OCI-LY3 (cell line): ENCODE measurements around the gene SYCN.

Source experiments
- H2AFZ ChIP-seq: fragments of 200-600, 300-600 bp; shearing (Covaris generic); 2 replicates; pipeline ENCODE4 v1.6.0; 2014; ENCODE audit warnings: antibody characterized with exemption, low read depth, low read length
- H3K27ac ChIP-seq: fragments of 200-600, 300-600 bp; sonication (generic); 2 replicates; pipeline ENCODE4 v1.5.1; 2014; ENCODE audit warnings: mild to moderate bottlenecking, low read length, moderate library complexity, mixed read lengths
- H3K27me3 ChIP-seq: fragments of 200-600, 300-600 bp; sonication (generic); 2 replicates; pipeline ENCODE4 v1.6.1; 2014; ENCODE audit warnings: low read depth, low read length, mixed read lengths
- H3K36me3 ChIP-seq: fragments of 200-600, 300-600 bp; sonication (generic); replicated peaks from 2 replicates; pipeline ENCODE3; 2014; ENCODE audit warnings: low read depth, low read length, mixed read lengths
- H3K4me1 ChIP-seq: fragments of 300-600, 200-600 bp; sonication (generic); 2 replicates; pipeline ENCODE4 v1.6.1; 2014; ENCODE audit warnings: low read length, mixed read lengths
- H3K4me2 ChIP-seq: fragments of 200-600, 300-600 bp; sonication (generic); 2 replicates; pipeline ENCODE4 v1.6.1; 2014; ENCODE audit warnings: low read length, mixed read lengths
- H3K4me3 ChIP-seq: fragments of 300-600, 200-600 bp; sonication (generic); 2 replicates; pipeline ENCODE4 v1.5.1; 2014; ENCODE audit warnings: antibody characterized with exemption, mild to moderate bottlenecking, low read length, moderate library complexity
- H3K79me2 ChIP-seq: fragments of 300-600, 200-600 bp; shearing (Covaris generic); 2 replicates; pipeline ENCODE4 v1.6.1; 2014; ENCODE audit warnings: mild to moderate bottlenecking, low read length, mixed read lengths
- H3K9ac ChIP-seq: fragments of 300-600, 200-600 bp; shearing (Covaris generic); 2 replicates; pipeline ENCODE4 v1.6.0; 2014; ENCODE audit warnings: mild to moderate bottlenecking, low read length, moderate library complexity
- H3K9me3 ChIP-seq: fragments of 200-600, 300-600 bp; shearing (Covaris generic); 2 replicates; pipeline ENCODE4 v1.6.1; 2014; ENCODE audit warnings: low read length, mixed read lengths; ENCODE audit not compliant: insufficient read depth
- H4K20me1 ChIP-seq: fragments of 200-600, 300-600 bp; sonication (generic); 2 replicates; pipeline ENCODE4 v1.6.1; 2016; ENCODE audit warnings: low read length, mixed read lengths; ENCODE audit not compliant: insufficient read depth
- CTCF ChIP-seq: fragments of 200-600, 300-600 bp; sonication (generic); IDR thresholded peaks from 2 replicates; pipeline ENCODE4 v1.5.1; 2014; ENCODE audit warnings: antibody characterized with exemption, low read length, low read depth
- EZH2phosphoT487 ChIP-seq: fragments of 200-600 bp; shearing (Covaris generic); IDR thresholded peaks from 2 replicates; pipeline ENCODE4 v1.6.1; 2018; ENCODE audit warnings: antibody characterized with exemption, mixed run types, low read depth

SYCN gene

GRCh38 chr19:39237200-39238184 is 33.4 kb upstream of the SYCN start:
- Histone ChIP-seq H2AFZ (peak overlapping the region; percentile 77), H3K4me3 (peak overlapping the region; percentile 61), H3K9ac (peak overlapping the region; percentile 50), H3K27ac (no peak overlapping the region), H3K9me3 (no peaks in the 10 kb centered on the region), H3K4me1 (peaks cover 12% of the 10 kb centered on the region), H4K20me1 (no peaks in the 10 kb centered on the region), H3K27me3 (0 out of 2 replicates have a peak, but pooled peaks cover 7% of the 10 kb centered on the region), H3K79me2 (no peaks in the 10 kb centered on the region), H3K36me3 (no peaks in the 10 kb centered on the region), H3K4me2 (peak overlapping the region; percentile 65)
- TF ChIP-seq CTCF, result no peak
- TF ChIP-seq EZH2phosphoT487, result no peak

- H3K4me2 ChIP-seq, result no peak overlapping the region
- no peaks in the 10 kb centered on the region for H3K9me3 ChIP-seq
- no peaks in the 10 kb centered on the region for H3K79me2 ChIP-seq
- no peak for TF ChIP-seq EZH2phosphoT487
- no peak for TF ChIP-seq CTCF
- 0 out of 2 replicates have a peak, but pooled peaks cover 7% of the 10 kb centered on the region for H3K27me3 ChIP-seq
- H4K20me1 ChIP-seq, result no peaks in the 10 kb centered on the region
- H3K9ac ChIP-seq, result no peak overlapping the region
- no peak overlapping the region for H3K4me3 ChIP-seq
- no peak overlapping the region for H3K27ac ChIP-seq
- H3K4me1 ChIP-seq, result peaks cover 12% of the 10 kb centered on the region
- no peaks in the 10 kb centered on the region for H3K36me3 ChIP-seq
- H2AFZ ChIP-seq, result no peak overlapping the region
Measured at GRCh38 chr19:39236527-39236926, 32.5 kb upstream of the SYCN start.

- Histone ChIP-seq H3K27ac (no peak overlapping the region), H3K9me3 (no peaks in the 10 kb centered on the region), H3K9ac (no peak overlapping the region), H3K4me1 (peaks cover 5% of the 10 kb centered on the region), H3K4me3 (no peak overlapping the region), H3K27me3 (peaks cover 7% of the 10 kb centered on the region; the same call in 1 of the 2 replicates), H3K4me2 (no peak overlapping the region), H3K79me2 (no peaks in the 10 kb centered on the region), H4K20me1 (no peaks in the 10 kb centered on the region), H2AFZ (no peak overlapping the region), H3K36me3 (no peaks in the 10 kb centered on the region)
- TF ChIP-seq EZH2phosphoT487, result no peak
- TF ChIP-seq CTCF, result no peak
Measured at GRCh38 chr19:39232708-39233107, 28.6 kb upstream of the SYCN start.

DNA sequence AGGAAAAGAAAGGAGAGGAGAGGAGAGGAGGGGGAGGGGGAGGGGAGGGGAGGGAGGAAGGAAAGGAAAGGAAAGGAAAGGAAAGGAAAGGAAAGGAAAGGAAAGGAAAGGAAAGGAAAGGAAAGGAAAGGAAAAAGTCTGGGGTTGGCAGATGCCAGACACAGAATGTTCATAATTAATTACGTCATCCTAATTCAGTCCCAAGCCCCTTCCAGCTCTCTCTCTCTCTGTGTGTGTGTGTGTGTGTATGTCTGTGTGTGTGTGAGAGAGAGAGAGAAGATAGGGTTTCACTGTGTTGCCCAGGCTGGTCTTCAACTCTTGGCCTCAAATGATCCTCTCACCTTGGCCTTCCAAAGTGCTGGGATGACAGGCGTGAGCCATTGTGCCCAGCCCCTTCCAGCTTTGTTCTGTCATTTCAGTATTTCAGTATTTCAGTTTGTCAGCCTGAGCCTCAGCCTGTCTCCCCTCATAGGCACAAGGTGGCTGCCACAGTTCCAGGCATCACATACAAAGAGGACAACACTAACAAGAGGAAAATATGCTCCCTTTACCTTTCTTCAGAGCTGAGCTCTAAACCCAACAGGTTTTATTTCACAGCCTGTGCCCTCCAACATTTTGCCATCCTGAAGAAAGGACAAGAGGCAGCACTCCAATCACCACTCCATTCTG is 26.2 kb upstream of the SYCN start:
- peaks cover 7% of the 10 kb centered on the region; the same call in 1 of the 2 replicates for H3K27me3 ChIP-seq
- no peak overlapping the region for H3K9ac ChIP-seq
- H3K27ac ChIP-seq, result no peak overlapping the region
- H2AFZ ChIP-seq, result no peak overlapping the region
- no peak for TF ChIP-seq EZH2phosphoT487
- no peak for TF ChIP-seq CTCF
- no peaks in the 10 kb centered on the region for H3K9me3 ChIP-seq
- no peaks in the 10 kb centered on the region for H3K4me1 ChIP-seq
- no peaks in the 10 kb centered on the region for H3K79me2 ChIP-seq
- no peaks in the 10 kb centered on the region for H3K36me3 ChIP-seq
- H4K20me1 ChIP-seq, result no peaks in the 10 kb centered on the region
- no peak overlapping the region for H3K4me2 ChIP-seq
- no peak overlapping the region for H3K4me3 ChIP-seq
